ENCODE measurements around the gene ZNF398.
A peak's percentile ranks its signal among the peaks of the same experiment; 100 is the strongest.

ZNF398 gene

GRCh38 chr7:149147072-149147751 is at the start of gene ZNF398:
ZNF398 (plus strand) TSS chr7:149147453; CDS start chr7:149147743, 290 bp downstream.
- peak within 1 kb of the TSS; percentile 85 for H3K4me3 ChIP-seq (replicated peaks; ENCODE audit: low read depth, low read length)
- TF ChIP-seq CTCF (IDR thresholded peaks at IDR 0.05; ENCODE audit: low read depth, low read length, missing control alignments): peak; percentile 56
- no peak for DNase-seq (ENCODE audit: extremely low read depth, low read depth)

GRCh38 chr7:149099058-149099457 is 48.2 kb upstream of the ZNF398 start:
- H3K4me3 ChIP-seq (replicated peaks; ENCODE audit: low read depth, low read length): no peak overlapping the region
- TF ChIP-seq CTCF (IDR thresholded peaks at IDR 0.05; ENCODE audit: low read depth, low read length, missing control alignments): no peak
- DNase-seq (ENCODE audit: extremely low read depth, low read depth): no peak

GRCh38 chr7:149100821-149101220 is 46.4 kb upstream of the ZNF398 start:
- TF ChIP-seq CTCF (IDR thresholded peaks at IDR 0.05; ENCODE audit: low read depth, low read length, missing control alignments): no peak
- DNase-seq (ENCODE audit: extremely low read depth, low read depth): no peak
- H3K4me3 ChIP-seq (replicated peaks; ENCODE audit: low read depth, low read length): no peak overlapping the region

- TF ChIP-seq CTCF (IDR thresholded peaks at IDR 0.05; ENCODE audit: low read depth, low read length, missing control alignments): no peak
These were observed 44.6 kb upstream of the ZNF398 start for GRCh38 chr7:149102666-149103065.

GRCh38 chr7:149103424-149103823 is 43.8 kb upstream of the ZNF398 start:
- H3K4me3 ChIP-seq (replicated peaks; ENCODE audit: low read depth, low read length): no peak overlapping the region
- no peak for DNase-seq (ENCODE audit: extremely low read depth, low read depth)
- no peak for TF ChIP-seq CTCF (IDR thresholded peaks at IDR 0.05; ENCODE audit: low read depth, low read length, missing control alignments)

More at GRCh38 chr7:149102666-149103065, 44.6 kb upstream of the ZNF398 start:
- H3K4me3 ChIP-seq (replicated peaks; ENCODE audit: low read depth, low read length): no peak overlapping the region
- no peak for DNase-seq (ENCODE audit: extremely low read depth, low read depth)

- DNase-seq (ENCODE audit: extremely low read depth, low read depth): no peak
- TF ChIP-seq CTCF (IDR thresholded peaks at IDR 0.05; ENCODE audit: low read depth, low read length, missing control alignments): no peak
These were observed 43.0 kb upstream of the ZNF398 start for GRCh38 chr7:149104214-149104613.

GRCh38 chr7:149104749-149105148 is 42.5 kb upstream of the ZNF398 start:
- H3K4me3 ChIP-seq (replicated peaks; ENCODE audit: low read depth, low read length): no peak overlapping the region
- no peak for TF ChIP-seq CTCF (IDR thresholded peaks at IDR 0.05; ENCODE audit: low read depth, low read length, missing control alignments)
- no peak for DNase-seq (ENCODE audit: extremely low read depth, low read depth)

More at GRCh38 chr7:149104214-149104613, 43.0 kb upstream of the ZNF398 start:
- H3K4me3 ChIP-seq (replicated peaks; ENCODE audit: low read depth, low read length): no peak overlapping the region
